Muscle layer of duodenum (tissue), 2 donors: Measurements from ENCODE around the gene BNIP1.
A peak's percentile ranks its signal among the peaks of the same experiment; 100 is the strongest.
"Not testable (repeated sequence)": the region's sequence is repeated elsewhere in the genome, so short reads cannot be mapped to it uniquely, and the experiment has no call there.

ENCODE experiments used
- H3K27ac ChIP-seq: one replicate; pipeline ENCODE4 v1.7.0; 2013; ENCODE audit warnings: mild to moderate bottlenecking, low read length
- H3K27me3 ChIP-seq: one replicate; pipeline ENCODE4 v1.7.0; 2013; ENCODE audit warnings: low read depth, mild to moderate bottlenecking, control low read depth, low read length
- H3K36me3 ChIP-seq, 2 donors: one replicate each; pipeline ENCODE4 v1.7.0; 2013; ENCODE audit warnings: low read length in 2 of 2, control low read depth in 1 of 2, mild to moderate bottlenecking in 1 of 2; ENCODE audit not compliant: insufficient read depth in 2 of 2, control insufficient read depth in 1 of 2
- H3K4me1 ChIP-seq, 2 donors: one replicate each; pipeline ENCODE4 v1.7.0; 2013; ENCODE audit warnings: low read length in 2 of 2, mild to moderate bottlenecking in 2 of 2, control low read depth in 1 of 2, moderate library complexity in 1 of 2; ENCODE audit not compliant: insufficient read depth in 2 of 2, control insufficient read depth in 1 of 2
- H3K4me3 ChIP-seq, 2 donors: one replicate each; pipeline ENCODE4 v1.7.0; 2013; ENCODE audit warnings: low read length in 2 of 2, low read depth in 1 of 2, mild to moderate bottlenecking in 1 of 2
- H3K9me3 ChIP-seq, 2 donors: one replicate each; pipeline ENCODE4 v1.7.0; 2013; ENCODE audit warnings: low read length in 2 of 2, control low read depth in 1 of 2, mild to moderate bottlenecking in 1 of 2; ENCODE audit not compliant: control insufficient read depth in 1 of 2
- donor health status: healthy.

BNIP1 gene

GRCh38 chr5:173144200-173145176 is at the start of gene BNIP1:
Gene BNIP1, plus strand, starts transcription at chr5:173144531. Its CDS starts 15 bp downstream, at chr5:173144546.
- Histone ChIP-seq H3K27me3 (no peaks in the 10 kb centered on the region), H3K36me3 (peaks cover 13 to 25% of the 10 kb centered on the region in 2 donors), H3K9me3 (no peaks in the 10 kb centered on the region)

GRCh38 chr5:173098787-173099186 is 45.5 kb upstream of the BNIP1 start:
- H3K4me1 ChIP-seq, result peaks cover 0 to 11% of the 10 kb centered on the region in 2 donors
- peaks cover 0 to 3% of the 10 kb centered on the region in 2 donors for H3K9me3 ChIP-seq
- no peak overlapping the region for H3K4me3 ChIP-seq
- H3K36me3 ChIP-seq, result peaks cover 0 to 6% of the 10 kb centered on the region in 2 donors
- no peaks in the 10 kb centered on the region for H3K27me3 ChIP-seq
- H3K27ac ChIP-seq, result no peak overlapping the region

More at GRCh38 chr5:173144200-173145176, at the start of gene BNIP1:
- Histone ChIP-seq H3K4me1 (peaks cover 0 to 3% of the 10 kb centered on the region in 2 donors), H3K27ac (peak within 1 kb of the TSS; percentile 93), H3K4me3 (peak within 1 kb of the TSS; percentile 80 to 97)

GRCh38 chr5:173099461-173099860 is 44.9 kb upstream of the BNIP1 start:
- Histone ChIP-seq H3K27ac (no peak overlapping the region), H3K27me3 (no peaks in the 10 kb centered on the region), H3K4me1 (peaks cover 0 to 4% of the 10 kb centered on the region in 2 donors), H3K9me3 (peaks cover 0 to 3% of the 10 kb centered on the region in 2 donors), H3K4me3 (no peak overlapping the region), H3K36me3 (peaks cover 0 to 6% of the 10 kb centered on the region in 2 donors)

GRCh38 chr5:173101245-173101644 is 43.1 kb upstream of the BNIP1 start:
- Histone ChIP-seq H3K9me3 (peaks cover 0 to 3% of the 10 kb centered on the region in 2 donors), H3K27me3 (no peaks in the 10 kb centered on the region), H3K36me3 (peaks cover 0 to 6% of the 10 kb centered on the region in 2 donors), H3K4me1 (peaks cover 0 to 3% of the 10 kb centered on the region in 2 donors), H3K4me3 (no peak overlapping the region), H3K27ac (no peak overlapping the region)

- Histone ChIP-seq H3K27ac (no peak overlapping the region), H3K4me1 (no peaks in the 10 kb centered on the region), H3K9me3 (peaks cover 0 to 3% of the 10 kb centered on the region in 2 donors), H3K4me3 (no peak overlapping the region), H3K27me3 (no peaks in the 10 kb centered on the region), H3K36me3 (peaks cover under 1 to 6% of the 10 kb centered on the region in 2 donors)
Observed at GRCh38 chr5:173103411-173103810, 40.9 kb upstream of the BNIP1 start.

- H3K4me3 ChIP-seq, result no peak overlapping the region
- peaks cover 21 to 36% of the 10 kb centered on the region in 2 donors for H3K36me3 ChIP-seq
- no peaks in the 10 kb centered on the region for H3K27me3 ChIP-seq
- no peak overlapping the region for H3K27ac ChIP-seq
- H3K4me1 ChIP-seq, result no peaks in the 10 kb centered on the region
- H3K9me3 ChIP-seq, result no peaks in the 10 kb centered on the region
Observed at GRCh38 chr5:173108914-173109313, 35.4 kb upstream of the BNIP1 start.

- peaks cover 11 to 53% of the 10 kb centered on the region in 2 donors for H3K36me3 ChIP-seq
- H3K27me3 ChIP-seq, result no peaks in the 10 kb centered on the region
Observed at GRCh38 chr5:173114536-173114935, 29.8 kb upstream of the BNIP1 start.

GRCh38 chr5:173119719-173120118 is 24.6 kb upstream of the BNIP1 start:
- Histone ChIP-seq H3K36me3 (peaks cover 2 to 46% of the 10 kb centered on the region in 2 donors), H3K4me1 (no peaks in the 10 kb centered on the region), H3K27me3 (no peaks in the 10 kb centered on the region), H3K27ac (no peak overlapping the region), H3K4me3 (no peak overlapping the region), H3K9me3 (no peaks in the 10 kb centered on the region)

More at GRCh38 chr5:173114536-173114935, 29.8 kb upstream of the BNIP1 start:
- Histone ChIP-seq H3K4me1 (no peaks in the 10 kb centered on the region), H3K9me3 (no peaks in the 10 kb centered on the region), H3K4me3 (no peak overlapping the region), H3K27ac (no peak overlapping the region)

- no peaks in the 10 kb centered on the region for H3K9me3 ChIP-seq
- no peaks in the 10 kb centered on the region for H3K27me3 ChIP-seq
- no peak overlapping the region for H3K4me3 ChIP-seq
- H3K36me3 ChIP-seq, result peaks cover 2 to 45% of the 10 kb centered on the region in 2 donors
- no peaks in the 10 kb centered on the region for H3K4me1 ChIP-seq
- H3K27ac ChIP-seq, result no peak overlapping the region
Observed at GRCh38 chr5:173123416-173123815, 20.9 kb upstream of the BNIP1 start.

- peaks cover 10 to 16% of the 10 kb centered on the region in 2 donors for H3K36me3 ChIP-seq
- not testable (repeated sequence) for H3K27ac ChIP-seq, H3K4me1 ChIP-seq, H3K4me3 ChIP-seq, H3K9me3 ChIP-seq, H3K27me3 ChIP-seq
Observed at GRCh38 chr5:173132166-173132565, 12.2 kb upstream of the BNIP1 start.

- no peaks in the 10 kb centered on the region for H3K9me3 ChIP-seq
Observed at GRCh38 chr5:173138707-173139106, 5.6 kb upstream of the BNIP1 start.

More at GRCh38 chr5:173138707-173139106, 5.6 kb upstream of the BNIP1 start:
- Histone ChIP-seq H3K27ac (no peak overlapping the region), H3K4me3 (no peak overlapping the region), H3K4me1 (peaks cover 0 to under 1% of the 10 kb centered on the region in 2 donors), H3K27me3 (no peaks in the 10 kb centered on the region), H3K36me3 (peaks cover 15 to 18% of the 10 kb centered on the region in 2 donors)
